Stimulated activated CD4-positive, alpha-beta T cell treated with anti-CD3 and anti-CD28 coated beads, TNF-alpha, amount 100 ng/mL, for 24 hours (primary cell): ENCODE data around the gene TEX44.
"Not testable (repeated sequence)": the region's sequence is repeated elsewhere in the genome, so short reads cannot be mapped to it uniquely, and the experiment has no call there.

Experiments used
- DNase-seq, 3 experiments: peaks; one replicate each; pipeline ENCODE4 v3.0.0-alpha.2; 2020; ENCODE audit warnings: low read depth in 3 of 3

TEX44 gene

GRCh38 chr2:231571661-231572191 is 20.9 kb upstream of the TEX44 start:
- DNase-seq, result no peak

- no peak for DNase-seq
These were observed 19.6 kb upstream of the TEX44 start for GRCh38 chr2:231573096-231573495.

- no peak for DNase-seq
These were observed 18.8 kb upstream of the TEX44 start for GRCh38 chr2:231573698-231574421.

- DNase-seq, result no peak
These were observed 16.9 kb upstream of the TEX44 start for GRCh38 chr2:231575612-231576256.

DNA sequence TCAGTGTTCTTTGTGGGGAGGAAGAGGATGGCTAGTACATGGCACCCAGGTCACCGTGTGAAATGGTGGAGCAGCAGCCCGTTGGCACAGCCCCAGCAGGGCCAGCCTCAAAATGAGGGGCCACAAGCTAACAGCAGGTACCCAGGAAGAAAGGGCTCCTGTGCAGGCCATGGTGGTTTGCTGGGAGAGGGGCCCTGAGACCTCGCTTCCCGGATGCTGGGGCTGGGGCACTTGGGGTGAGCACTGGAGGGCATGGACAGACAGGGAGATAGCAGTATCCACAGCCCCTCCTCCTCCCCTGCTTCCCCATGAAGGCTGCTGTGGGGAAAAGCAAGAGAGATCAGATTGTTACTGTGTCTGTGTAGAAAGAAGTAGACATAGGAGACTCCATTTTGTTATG is 16.2 kb upstream of the TEX44 start:
- no peak for DNase-seq

DNA sequence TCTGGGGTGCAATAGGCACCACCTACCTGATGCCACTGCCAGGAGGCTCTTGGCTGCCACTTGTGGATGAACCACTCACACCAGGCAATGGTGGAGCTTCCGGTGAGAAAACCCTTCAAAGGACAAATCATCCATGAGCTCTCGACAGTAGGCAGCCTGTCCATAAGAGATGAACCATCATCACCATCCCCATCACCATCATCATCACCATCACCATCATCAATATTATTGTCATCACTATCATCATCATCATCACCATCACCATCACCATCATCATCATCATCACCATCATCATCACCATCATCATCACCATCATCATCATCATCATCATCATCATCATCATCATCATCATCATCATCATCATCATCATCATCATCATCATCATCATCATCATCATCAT is 14.0 kb upstream of the TEX44 start:
- DNase-seq, result not testable (repeated sequence)

GRCh38 chr2:231579560-231579959 is 13.1 kb upstream of the TEX44 start:
- DNase-seq, result no peak

DNA sequence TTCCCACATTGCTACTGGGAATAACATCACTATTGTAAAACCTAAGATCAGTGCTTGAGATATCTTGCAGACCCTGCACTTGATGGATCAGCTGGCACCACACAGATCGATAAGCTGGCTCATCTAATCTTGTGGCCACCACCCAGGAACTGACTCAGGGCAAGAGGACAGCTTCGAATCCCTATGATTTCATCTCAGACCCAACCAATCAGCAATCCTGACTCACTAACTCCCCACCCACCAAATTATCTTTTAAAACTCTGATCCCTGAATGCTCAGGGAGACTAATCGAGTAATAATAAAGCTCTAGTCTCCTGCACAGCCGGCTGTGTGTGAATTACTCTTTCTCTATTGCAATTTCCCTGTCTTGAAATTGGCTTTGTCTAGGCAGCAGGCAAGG is 11.3 kb upstream of the TEX44 start:
- DNase-seq, result no peak

- no peak for DNase-seq
These were observed 8.7 kb upstream of the TEX44 start for GRCh38 chr2:231583982-231584381.

DNA sequence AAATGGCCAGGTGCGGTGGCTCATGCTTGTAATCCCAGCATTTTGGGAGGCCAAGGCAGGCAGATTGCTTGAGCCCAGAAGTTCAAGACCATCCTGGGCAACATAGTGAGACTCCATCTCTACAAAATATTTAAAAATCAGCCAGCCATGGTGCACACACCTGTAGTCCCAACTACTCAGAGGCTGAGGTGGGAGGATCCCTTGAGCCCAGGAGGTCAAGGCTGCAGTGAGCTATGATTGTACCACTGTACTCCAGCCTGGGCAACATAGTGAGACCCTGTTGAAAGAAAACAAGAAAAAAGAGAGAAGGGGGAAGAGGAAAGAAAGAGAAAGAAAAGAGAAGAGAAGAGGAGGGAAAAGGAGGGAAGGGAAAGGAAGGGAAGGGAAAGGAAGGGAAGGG is 4.9 kb upstream of the TEX44 start:
- DNase-seq, result not testable (repeated sequence)

GRCh38 chr2:231589656-231590055 is 3.0 kb upstream of the TEX44 start:
- no peak for DNase-seq

GRCh38 chr2:231590614-231591013 is 2.0 kb upstream of the TEX44 start:
- DNase-seq, result no peak

- no peak for DNase-seq
These were observed 1.0 kb downstream of the TEX44 start for GRCh38 chr2:231593666-231594065.

DNA sequence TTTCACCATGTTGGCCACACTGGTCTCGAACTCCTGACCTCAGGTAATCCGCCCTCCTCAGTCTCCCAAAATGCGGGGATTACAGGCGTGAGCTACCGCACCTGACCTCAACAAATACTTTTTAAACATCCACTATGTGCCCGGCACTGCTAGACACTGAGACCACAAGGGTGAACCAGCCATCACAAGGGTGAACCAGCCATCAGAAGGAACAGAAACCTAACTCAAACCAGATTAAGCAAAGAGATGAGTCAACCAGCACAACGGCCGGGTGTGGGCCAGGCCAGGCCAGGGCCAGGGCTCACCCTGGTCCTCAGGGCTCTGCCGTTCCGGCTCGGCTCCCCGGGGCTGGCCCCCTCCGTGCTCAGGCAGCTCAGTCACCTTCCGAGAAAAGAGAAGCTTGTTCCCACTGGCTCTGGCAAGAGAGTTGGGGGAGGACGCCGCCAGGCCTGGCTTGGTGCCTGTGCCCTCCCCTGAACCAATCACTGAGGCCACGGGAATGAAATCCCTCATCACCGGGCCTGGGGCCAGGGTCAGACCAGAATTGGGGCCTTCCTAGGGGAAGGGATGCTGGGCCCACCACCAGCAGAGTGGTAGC is 4.4 kb downstream of the TEX44 start:
- DNase-seq, result no peak

GRCh38 chr2:231597627-231598026 is 5.0 kb downstream of the TEX44 start:
- DNase-seq, result no peak

- DNase-seq, result no peak
These were observed 8.1 kb downstream of the TEX44 start for GRCh38 chr2:231600619-231601355.

DNA sequence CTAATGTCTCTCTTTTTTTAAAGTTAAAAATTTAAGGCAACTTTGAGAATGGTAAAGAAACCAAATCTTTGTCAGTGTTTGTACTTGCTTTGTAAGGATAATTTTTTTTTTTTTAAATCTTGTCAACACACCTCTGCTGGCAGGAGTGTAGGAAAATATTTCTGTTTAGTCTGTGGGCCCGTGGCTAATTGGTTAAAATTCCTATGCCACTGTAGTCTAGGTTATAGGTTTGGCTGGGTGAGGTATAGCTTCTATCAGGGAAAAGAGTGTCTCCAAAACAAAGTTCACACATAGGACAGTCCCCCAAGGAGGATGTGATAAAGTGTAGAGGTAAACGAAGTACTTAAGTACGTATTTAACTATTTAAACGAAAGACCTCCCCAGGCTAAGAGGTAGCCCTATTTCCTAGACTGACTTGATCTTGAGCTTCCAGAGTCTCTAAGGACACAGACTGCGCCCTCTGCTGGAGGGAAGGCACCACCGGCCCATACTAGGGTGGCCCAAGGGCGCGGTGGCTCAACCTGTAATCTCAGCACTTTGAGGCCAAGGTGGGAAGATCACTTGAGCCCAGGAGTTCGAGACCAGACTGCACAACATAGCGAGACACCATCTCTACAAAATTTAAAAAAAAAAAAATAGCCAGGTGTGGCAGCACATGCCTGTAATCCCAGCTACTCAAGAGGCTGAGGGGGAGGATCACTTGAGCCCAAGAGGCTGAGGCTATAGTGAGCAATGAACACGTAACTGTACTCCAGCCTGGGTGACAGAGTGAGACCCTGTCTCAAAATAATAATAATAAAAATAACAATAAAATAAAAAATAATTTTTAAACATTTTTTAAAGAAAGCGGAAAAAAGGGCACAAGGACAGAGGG is 8.9 kb downstream of the TEX44 start:
- peak; percentile 58 to 82 (median 65) for DNase-seq

DNA sequence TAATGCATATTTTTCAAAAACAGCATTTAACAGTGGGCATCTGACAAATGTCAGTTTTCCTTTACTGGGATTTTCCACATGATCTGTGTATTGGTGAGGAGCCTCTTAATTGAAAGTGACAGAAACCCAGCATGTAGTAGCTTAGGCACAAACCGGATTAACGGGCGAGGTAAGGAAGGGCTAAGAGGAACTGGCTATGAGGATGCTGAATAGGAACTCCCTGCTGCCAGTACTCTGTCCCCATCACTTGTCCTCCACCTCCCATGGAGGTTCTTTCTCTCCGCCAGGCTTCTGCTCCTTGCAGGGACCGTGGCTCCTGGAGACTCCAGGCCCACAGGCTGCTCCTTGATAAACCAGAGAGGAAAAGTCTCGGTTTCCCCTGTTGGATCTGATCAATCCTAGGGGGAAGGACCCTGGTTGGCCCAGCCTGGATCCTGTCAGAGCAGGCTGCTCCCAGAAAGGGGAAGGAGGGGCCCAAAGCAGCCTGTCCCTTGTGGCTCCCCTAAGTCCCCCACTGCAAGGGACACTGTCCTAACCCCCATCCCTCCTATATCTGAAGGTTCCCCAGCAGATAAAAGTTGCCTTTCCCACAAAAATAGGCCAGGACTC is 10.3 kb downstream of the TEX44 start:
- DNase-seq, result no peak

GRCh38 chr2:231604101-231604684 is 11.5 kb downstream of the TEX44 start:
- no peak for DNase-seq
